HUDEP-2 (cell line): Measurements from ENCODE around the gene NRXN2.

ENCODE experiments used
- DNase-seq, 76 experiments: peaks; one replicate each; lab custom pipeline; 2025; ENCODE audit not compliant: unreplicated experiment in 76 of 76; lab: John Stamatoyannopoulos, UW

The NRXN2 gene

DNA sequence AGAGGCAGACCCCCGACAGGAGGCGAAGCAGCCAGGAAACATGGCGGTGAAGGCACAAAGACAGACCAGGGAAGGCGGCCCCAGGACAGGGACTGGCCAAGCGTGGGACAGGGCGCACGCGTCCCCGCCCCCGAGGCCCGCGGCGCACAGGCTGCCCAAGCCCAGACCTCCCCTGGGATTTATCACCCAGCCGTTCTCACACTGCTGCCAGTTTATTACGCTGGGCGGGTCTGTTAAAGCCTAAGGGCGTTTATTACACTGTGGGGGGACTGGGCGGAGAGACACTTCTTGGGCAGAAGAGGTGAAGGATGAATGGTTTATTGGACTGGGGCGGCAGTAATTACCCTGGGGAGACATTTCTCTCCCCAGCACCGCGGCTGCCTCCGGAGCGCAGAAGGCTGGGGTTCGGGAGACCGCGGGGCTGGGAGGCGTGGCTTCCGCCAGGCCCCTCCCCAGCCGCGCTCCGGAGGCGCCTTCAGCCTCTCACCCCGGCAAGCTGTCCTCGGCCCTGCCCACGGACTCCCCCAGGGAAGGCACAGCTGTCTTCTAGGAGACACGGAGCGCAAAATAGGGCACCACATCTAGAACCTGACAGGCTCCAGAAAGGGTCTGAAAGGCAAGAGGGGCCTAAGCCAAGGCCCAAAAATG is 84.9 kb downstream of the NRXN2 start:
- DNase-seq = no peak

DNA sequence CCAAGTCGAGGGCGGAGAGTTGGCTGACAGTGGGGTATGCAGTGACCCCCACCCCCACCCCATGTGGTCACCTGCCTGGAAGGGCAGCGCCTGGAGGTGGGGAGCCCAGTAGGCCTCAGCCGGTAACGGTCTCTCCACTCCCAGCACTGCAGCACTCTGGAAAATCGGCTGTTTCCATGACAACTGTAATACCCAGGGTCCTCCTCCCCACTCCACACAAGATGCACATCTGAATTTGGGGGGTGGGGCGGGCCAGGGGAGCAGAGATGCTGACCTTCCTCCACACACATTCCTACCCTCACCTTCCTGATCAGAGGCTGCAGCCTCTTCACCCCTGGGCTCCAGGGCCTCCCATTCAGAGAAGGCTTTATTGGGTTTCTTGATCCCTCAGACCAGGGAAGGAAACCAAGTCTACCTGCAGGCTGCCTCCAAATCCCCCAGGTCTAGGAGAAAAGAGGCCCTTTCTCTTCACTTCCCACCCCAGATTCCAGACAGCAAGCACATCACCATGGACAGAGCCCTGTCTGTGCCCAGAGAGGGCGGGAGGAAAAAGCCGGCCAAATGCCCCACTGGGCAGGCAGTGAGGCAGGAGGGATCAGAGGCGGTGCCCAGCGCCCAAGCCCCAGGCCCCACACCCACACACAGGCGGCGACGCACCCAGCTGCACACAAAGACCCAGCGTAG is 85.5 kb downstream of the NRXN2 start:
- DNase-seq = no peak

DNA sequence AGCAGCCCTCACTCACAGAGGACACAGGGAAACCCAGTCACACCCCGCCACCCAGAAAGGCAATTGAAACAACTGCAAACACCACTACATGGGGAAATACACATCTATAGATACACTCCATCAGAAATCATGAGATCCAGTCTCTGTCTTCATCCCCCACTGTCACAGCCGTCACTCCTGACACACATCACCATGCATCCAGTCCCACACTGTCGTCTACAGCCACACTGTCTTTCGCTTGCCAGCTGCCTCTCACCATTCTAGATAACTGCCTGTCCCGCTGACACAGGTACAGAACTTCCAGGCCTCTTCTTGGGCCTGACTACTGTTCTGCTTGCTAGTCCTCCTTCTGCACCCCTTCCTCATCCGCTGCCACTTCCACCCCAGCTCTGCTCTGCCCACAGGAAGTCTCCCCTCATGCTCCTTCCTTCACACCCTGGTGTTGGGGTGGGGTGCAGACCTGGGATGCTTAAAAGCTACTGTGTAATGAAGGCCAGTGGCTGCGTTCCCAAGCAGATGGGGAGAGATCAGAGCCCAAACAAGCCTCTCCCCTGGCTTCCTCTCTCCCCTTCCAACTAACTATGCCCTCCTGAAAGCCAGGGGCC is 89.3 kb downstream of the NRXN2 start:
- DNase-seq = no peak

DNA sequence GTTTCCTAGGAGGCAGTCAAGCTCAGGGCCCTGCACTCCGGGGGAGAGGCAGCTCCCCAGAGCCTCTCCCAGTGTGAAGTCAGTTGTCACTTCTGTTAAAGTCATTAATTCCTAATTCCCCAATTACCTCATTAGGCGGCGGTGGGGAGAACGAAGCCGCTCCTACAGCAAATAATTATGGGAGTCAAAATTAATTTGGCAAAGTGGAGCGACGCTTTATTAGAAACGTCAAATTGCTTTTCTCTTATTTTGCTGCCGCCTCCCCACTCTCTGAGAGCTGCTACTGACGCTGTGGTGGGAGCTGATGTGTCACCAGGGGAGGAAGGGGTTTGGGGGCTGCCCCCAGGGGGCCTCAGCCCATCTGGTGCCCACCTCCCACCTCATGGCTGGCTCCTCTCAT is 90.3 kb downstream of the NRXN2 start:
- DNase-seq = no peak

DNA sequence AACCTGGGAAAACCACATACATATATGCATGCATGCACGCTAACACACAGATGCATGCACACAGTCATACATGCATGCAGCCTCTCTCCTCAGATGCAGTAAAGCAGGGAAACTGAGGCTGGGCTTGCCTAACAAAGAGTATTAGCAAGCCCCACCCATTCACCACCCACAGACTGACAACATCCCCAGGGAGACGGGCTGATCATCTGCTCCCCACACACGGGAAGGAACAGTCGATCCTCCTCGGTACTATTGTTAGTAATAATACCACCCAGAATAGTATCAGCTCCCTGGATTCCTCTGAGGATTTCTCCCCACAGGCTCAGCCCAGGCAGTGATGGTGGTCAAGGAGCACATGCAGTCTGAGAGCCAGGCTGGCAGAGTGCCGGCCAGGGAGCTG is 90.8 kb downstream of the NRXN2 start:
- DNase-seq = no peak

DNA sequence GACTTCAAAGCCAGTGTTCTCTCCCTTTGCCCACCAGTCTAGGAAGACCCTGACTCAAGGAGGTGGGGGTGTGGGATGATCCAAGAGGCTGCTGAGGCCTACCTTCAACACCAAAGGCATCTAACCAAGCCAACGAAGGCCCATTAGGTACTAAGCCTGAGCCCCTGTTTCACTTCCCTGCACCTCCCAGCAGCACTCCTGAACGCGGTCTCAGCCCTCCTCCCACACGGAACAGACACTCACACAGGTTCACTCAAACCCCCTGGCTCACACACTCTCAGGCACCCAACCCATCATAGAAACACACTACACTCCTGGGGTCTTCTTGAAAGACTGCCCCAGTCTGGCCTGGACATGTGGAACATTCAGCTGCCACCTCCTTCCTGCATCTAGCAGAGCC is 91.3 kb downstream of the NRXN2 start:
- no peak for DNase-seq

DNA sequence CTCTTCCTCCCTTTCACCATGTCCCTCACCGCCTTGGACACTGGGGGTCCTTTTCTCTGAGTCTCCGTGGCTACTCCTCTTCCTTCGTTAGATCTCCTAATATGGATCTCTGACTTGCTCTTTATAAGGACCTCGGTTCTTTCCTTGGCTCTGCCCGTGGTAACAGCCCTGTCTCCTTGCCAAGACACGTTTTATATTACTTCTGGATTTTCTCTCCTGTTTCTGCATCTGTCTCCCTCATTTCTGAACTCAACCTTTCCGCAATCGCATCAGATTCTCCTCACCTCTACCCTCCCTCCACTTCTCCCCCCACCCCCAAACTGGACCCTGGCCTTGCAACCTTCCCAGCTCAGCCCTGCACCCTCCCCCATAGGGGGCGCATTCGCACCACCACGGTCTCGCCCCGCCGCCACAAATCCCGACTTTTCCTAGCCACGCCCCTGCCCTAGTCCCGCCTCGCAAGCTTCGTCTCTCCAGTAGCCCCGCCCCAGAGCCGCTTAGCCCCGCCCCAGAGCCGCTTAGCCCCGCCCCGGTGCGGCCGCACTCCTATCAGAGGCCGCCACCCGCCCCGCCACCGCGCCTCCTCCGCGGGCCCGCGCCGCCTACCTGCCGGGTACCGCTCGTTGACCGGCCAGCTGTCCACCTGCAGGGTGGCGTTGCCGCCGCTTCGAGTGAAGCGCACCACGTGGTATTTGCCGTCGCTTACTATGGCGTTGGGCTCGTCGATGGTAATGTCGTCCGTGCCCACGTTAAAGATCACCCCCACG is 93.0 kb downstream of the NRXN2 start:
- no peak for DNase-seq

DNA sequence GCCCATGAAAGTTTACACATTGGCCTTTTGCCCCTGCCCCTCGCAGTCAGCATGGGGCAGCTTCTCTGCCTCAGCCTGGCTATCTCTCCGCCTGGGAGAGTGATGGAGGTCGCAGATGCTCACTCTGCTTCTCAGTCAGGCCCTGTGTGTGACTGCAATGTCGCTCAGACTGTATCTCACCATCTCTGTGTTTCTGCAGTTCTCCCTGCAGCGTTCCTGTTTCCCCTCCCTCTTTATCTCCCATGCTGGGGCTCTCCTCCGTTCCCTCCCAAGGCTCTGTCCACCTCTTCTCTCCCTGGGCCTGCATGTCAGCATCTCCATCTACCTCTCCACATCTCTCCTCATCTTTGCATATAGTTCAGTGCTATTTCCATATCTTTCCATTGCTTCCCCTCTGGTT is 93.9 kb downstream of the NRXN2 start:
- DNase-seq = no peak

DNA sequence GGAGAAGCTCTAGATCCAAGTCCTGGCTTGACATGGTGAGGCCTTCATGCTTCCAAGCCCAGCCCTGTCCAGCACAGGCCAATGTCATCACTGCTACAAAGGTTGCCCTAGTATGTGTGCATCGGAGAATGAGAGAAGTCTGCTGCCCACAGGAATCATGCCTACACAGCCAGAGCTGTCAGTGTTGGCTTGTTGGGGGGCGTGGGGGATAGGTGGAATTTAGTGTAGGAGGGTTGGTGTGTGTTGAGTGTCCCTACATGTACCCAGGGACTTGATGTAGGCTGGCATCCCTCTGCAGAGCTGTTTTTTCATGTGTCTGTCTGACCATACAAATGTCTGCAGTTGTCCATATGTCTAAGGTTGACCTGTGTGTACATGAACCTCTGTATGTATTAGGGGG is 94.4 kb downstream of the NRXN2 start:
- DNase-seq = no peak

DNA sequence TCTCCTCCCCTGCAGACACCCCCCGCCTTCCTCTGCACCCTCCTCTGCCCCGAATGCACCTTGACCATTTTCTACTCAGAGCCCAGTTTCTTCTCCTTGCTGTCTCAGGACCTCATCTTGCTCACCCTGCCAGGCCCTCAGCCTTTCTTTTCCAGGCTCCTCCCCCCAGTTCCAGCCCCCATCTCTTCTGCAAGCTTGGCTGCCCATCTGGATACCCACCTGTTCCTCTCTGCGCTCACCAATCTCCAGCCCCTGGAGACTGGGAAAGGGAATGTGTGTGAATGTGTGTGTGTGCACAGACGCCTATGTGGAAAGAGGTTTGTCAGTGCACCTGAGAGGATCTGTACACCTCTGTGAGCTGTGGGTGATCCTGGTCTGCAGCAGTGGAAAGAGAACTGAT is 95.6 kb downstream of the NRXN2 start:
- no peak for DNase-seq

DNA sequence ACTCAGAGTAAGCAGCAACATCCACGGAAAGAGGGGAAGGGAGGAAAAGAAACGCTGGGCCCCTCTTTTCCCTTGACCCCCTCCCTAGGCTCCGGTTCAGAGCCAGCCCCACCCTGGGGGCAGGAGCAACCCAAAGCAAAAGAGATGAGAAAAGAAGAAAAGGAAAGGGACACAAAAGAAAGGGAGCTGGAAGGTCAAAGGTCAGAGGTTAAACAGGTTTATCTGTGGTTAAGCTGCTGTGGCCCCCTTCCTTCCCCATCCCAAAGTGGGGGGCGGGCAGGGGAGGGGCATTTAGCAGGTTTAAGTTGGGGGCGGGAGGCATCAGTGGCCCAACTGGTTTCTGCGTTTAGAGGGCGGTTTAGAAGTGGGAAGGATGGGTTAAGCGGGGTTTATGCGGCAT is 96.4 kb downstream of the NRXN2 start:
- DNase-seq = no peak

DNA sequence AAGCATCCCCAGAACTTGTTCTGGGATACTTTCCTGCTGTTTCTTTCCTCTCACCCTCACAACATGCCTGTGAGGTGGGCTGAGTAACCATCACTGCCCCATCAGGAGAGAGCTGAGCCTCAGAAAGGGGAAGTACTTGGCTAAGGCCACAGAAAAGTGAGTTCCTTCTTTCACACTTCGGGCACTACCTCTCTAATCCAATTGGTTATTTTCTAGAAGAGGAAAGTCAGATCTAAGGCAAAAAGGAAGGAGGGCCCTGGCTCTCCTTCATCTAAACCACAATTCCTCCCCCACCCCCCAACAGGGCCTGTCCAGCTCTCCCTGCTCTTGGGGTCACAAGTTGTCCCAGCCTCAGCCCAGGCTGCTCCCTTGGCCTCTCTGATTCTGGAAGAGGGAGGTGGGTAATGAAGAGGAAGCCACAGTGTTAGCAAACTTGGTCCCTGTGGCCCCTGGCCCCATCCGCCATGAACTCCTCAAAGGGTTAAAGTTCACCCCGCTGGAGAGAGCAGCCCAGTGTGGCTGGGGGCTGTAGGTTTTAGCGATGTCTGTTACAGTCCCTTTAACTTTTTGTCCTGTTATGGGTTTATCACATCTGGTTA is 98.0 kb downstream of the NRXN2 start:
- DNase-seq = no peak

DNA sequence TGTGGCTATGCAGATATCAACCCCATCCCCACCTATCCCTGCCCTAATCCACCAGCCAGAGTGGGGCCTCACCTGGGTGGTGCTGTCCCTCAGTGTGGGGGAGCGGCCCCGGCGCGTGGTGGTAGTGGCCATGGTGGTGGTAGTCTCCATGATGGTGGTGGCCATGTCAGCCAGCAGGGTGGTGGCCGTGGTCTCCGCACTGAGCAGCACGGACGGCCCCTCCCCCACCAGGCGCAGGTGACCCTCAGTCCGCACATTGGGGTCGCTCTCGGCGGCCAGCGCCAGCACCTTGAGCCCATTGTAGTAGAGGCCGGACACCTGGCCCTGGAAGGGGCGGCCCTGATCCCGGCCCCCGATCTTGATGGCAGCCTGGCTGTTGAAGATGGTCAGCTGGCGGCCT is 100.3 kb downstream of the NRXN2 start:
- no peak for DNase-seq

DNA sequence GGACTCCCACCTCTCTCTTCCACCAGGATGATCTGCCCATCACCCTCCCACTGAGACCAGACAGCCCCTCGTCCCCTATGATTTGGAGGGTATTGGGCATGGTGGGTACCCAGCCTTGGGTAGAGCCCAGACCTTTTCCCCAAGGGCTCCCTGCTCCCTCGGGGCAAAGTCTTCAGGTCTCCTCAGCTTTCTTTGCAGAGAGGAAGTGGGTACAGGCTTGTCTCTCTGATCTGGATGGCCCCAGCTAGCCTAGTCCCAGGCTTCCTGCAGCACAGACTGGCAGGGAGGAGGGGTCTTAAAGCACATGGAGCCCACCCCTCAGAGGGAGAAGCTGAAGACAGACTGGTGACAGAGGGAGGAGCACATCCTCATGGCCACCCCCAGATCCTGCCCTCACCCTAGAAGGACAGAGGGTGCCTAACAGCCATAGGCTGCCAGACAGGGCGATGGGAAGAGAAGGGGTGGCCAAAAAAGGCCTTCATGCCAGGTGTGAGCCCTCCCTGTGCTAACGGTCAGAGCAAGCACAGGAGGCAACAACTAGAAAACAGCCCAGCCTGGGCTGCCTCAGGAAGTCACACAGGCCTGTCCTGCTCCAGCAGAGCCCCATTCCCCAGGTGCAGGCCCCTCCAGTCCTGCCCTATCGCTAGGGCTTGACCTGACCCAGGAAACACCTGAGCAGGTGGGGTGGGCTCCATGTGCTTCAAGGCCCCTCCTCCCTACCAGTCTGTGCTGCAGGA is 101.5 kb downstream of the NRXN2 start:
- no peak for DNase-seq

DNA sequence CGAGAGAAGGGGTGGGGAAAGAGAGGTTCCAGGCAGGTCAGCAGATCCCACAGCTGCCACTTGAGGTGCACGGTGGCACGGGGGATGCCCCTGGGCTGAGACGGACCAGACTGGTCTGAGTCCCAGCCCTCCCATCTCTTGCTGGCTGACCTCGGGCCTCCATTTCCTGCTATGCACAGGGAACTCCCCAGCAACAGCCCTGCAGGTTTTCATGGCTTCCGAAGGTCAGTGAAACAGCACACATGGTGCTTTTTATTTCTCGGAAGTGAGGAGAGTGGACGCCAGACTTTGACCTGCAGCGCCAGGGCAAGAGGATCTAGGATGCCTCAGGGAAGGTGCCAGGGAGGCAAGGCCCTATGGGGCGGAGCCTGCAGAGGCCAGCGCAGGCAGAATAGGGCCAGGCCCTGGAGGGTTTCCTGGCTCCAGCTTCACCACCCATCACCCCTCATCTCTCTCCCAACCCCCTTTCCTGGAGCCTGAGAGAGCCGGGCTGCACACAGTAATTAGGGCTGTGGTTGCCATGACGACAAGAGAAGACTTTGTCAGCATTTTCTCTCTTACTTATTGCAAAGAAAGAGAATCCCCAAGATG is 102.5 kb downstream of the NRXN2 start:
- DNase-seq = no peak

DNA sequence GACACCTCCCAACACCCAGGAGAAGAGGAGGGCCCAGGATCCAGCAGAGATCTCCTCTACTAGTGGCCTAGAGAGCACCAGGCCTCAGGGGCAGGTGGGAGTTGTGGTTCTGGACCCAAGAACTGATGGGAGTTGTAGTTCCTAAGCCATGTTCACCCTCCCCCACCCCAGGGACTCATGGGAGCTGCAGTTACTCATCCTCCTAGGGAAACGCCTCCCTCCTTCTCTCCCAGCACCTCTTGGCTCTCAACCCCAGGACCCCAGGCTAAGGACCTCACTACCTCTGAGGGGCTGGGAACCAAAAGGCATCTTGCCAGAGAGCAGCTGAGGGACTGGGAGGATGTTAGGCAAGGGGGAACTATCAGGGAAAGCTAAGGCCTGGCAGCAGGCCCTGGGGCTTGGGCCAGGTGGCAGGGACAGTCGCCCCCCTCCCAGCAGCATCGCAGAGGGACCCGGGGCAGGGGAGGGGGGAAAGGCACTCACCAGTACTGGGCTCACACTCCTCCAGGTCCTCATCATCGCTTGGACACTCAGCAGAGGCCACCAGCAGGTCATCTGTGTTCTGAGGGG is 103.1 kb downstream of the NRXN2 start:
- DNase-seq = peak in 1 of 76 experiments; percentile 2

DNA sequence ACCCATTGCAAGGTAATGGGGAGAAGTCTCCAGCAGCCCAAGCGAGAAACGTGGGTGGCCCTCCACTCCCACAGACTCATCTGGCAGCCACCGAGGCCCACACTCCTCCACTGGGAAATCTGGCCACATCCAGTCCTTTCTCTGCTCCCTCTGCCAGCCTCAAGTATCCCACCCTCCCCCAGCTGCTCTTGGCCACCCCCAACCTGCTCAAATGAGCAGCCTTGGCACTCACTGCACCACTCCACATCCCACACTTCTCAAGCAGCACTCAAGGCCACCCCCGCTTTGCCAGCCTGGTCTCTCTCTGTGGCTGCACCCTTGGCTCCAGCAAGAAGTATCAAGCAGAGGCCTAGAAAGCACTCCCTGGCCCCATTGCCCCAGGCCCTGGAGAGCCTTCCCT is 103.8 kb downstream of the NRXN2 start:
- DNase-seq = no peak

DNA sequence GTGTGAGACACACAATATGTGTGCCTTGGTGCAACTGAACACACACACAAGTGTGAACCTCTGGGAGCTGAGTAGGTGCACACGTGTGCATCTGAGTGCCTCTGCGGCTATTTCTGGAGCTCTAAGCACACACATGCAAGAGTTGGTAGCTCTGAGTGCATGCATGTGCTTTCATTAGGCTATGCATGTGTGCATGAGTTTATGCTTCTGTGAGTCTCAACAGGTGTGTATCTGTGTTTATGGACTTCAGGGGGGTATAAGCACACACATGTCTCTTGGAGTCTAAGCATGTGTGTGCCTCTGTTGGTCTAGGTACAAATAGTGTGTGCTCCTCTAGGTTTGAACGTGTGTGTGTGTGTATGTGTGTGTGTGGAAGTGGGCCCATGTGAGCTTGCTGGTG is 106.2 kb downstream of the NRXN2 start:
- no peak for DNase-seq

DNA sequence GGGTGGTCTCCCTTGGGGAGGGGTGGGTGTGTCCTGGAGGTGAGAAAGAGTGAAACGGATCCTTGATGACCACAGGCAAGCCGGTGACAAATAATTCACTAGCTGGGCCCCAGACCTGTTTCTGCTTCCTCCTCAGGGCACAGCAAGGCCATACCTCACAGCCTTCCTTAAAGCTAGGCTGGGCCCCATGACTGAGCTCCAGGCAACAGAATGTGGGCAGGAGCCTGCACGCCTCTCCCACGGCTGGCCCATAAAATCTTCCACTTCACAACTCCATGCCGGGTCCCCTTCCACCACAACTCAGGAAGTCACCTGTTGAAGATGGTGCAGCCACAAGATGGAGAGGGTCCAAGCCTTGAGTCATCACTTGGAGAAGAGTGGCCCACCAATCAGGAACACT is 108.1 kb downstream of the NRXN2 start:
- no peak for DNase-seq

DNA sequence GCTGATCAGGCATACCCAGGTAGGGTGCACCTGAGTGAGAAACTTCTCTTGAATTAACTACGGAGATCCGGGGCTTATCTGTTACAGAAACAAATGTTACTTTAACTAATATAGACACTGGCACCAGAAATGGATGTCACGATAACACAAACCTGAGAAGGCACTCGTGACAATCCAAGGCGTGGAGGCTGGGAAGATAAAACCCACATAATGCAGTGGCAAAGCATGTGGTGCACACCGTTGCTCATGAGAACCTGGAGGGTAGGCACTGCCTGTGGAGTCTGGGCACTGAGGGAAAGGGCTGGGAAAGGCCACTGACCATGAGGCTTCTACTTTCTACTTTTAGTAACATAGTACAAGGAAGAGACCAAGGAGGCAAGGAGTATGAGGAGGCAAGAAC is 109.3 kb downstream of the NRXN2 start:
- no peak for DNase-seq
